Liver (tissue), 9 donors: ENCODE measurements around the gene C7. TPM values are rescaled to one million over a fixed set of nuclear protein-coding genes. Genes with fewer than 3 reads are reported as not detected.
"Not testable (repeated sequence)": the region's sequence is repeated elsewhere in the genome, so short reads cannot be mapped to it uniquely, and the experiment has no call there.

ENCODE experiments used
- DNase-seq: peaks from one replicate; pipeline ENCODE4 v3.0.0-alpha.2; 2017; ENCODE audit warnings: low spot score
- H3K27ac ChIP-seq, 2 donors: one replicate each; pipeline ENCODE4 v1.7.0; 2013; ENCODE audit warnings: inconsistent platforms in 2 of 2, low read length in 2 of 2, control low read depth in 1 of 2, low read depth in 1 of 2, mild to moderate bottlenecking in 1 of 2
- H3K27me3 ChIP-seq, 4 donors: one replicate each; pipeline versions ENCODE4 v1.6.1 to v1.7.0; 2013; ENCODE audit warnings: low read length in 3 of 4, inconsistent platforms in 1 of 4, mild to moderate bottlenecking in 1 of 4, moderate library complexity in 1 of 4; ENCODE audit not compliant: control insufficient read depth in 4 of 4, insufficient read depth in 4 of 4
- H3K36me3 ChIP-seq, 4 donors: one replicate each; pipeline versions ENCODE4 v1.6.1 to v1.7.0; 2013; ENCODE audit warnings: low read length in 3 of 4, mild to moderate bottlenecking in 3 of 4, low read depth in 1 of 4, moderate library complexity in 1 of 4; ENCODE audit not compliant: control insufficient read depth in 4 of 4, insufficient read depth in 3 of 4
- H3K4me1 ChIP-seq, 4 donors: one replicate each; pipeline versions ENCODE4 v1.6.1 to v1.7.0; 2013; ENCODE audit warnings: low read length in 3 of 4, mild to moderate bottlenecking in 3 of 4, moderate library complexity in 1 of 4; ENCODE audit not compliant: control insufficient read depth in 4 of 4, insufficient read depth in 4 of 4
- H3K4me3 ChIP-seq, 3 donors: one replicate each; pipeline versions ENCODE4 v1.6.1 to v1.7.0; 2013; ENCODE audit warnings: low read length in 3 of 3, control low read depth in 1 of 3, low read depth in 1 of 3, mild to moderate bottlenecking in 1 of 3
- H3K9ac ChIP-seq, 2 donors: one replicate each; pipeline ENCODE4 v1.7.0; 2013; ENCODE audit warnings: low read length in 2 of 2, mild to moderate bottlenecking in 2 of 2, moderate library complexity in 2 of 2, control low read depth in 1 of 2, low read depth in 1 of 2
- H3K9me3 ChIP-seq, 4 donors: one replicate each; pipeline versions ENCODE4 v1.6.1 to v1.7.0; 2013; ENCODE audit warnings: low read length in 3 of 4; ENCODE audit not compliant: control insufficient read depth in 4 of 4
- ATF3 ChIP-seq: IDR thresholded peaks from 2 replicates; pipeline ENCODE4 v1.6.1; 2016; ENCODE audit warnings: antibody characterized with exemption
- EGR1 ChIP-seq, 2 donors: IDR thresholded peaks; 2 replicates each; pipeline ENCODE4 v1.6.1; 2016 to 2018; ENCODE audit warnings: antibody characterized with exemption in 2 of 2, low read depth in 2 of 2
- FOXA1 ChIP-seq: IDR thresholded peaks from 2 replicates; pipeline ENCODE4 v1.6.1; 2016; ENCODE audit warnings: antibody characterized with exemption
- FOXA2 ChIP-seq: IDR thresholded peaks from 2 replicates; pipeline ENCODE4 v1.6.1; 2016; ENCODE audit warnings: antibody characterized with exemption
- GABPA ChIP-seq, 2 donors: IDR thresholded peaks in 1 of 2; conservative IDR thresholded peaks in 1 of 2; 2 replicates each; pipeline ENCODE4 v1.6.1; 2016; ENCODE audit warnings: antibody characterized with exemption in 2 of 2, mild to moderate bottlenecking in 1 of 2, moderate library complexity in 1 of 2
- HNF4A ChIP-seq, 2 donors: conservative IDR thresholded peaks; 2 replicates each; pipeline ENCODE4 v1.6.1; 2016; ENCODE audit warnings: antibody characterized with exemption in 2 of 2, mild to moderate bottlenecking in 2 of 2
- MAX ChIP-seq: IDR thresholded peaks from 2 replicates; pipeline ENCODE4 v1.6.1; 2016; ENCODE audit warnings: antibody characterized with exemption
- NR2F2 ChIP-seq: IDR thresholded peaks from 2 replicates; pipeline ENCODE4 v1.6.1; 2016; ENCODE audit warnings: antibody characterized with exemption
- RAD21 ChIP-seq, 2 donors: IDR thresholded peaks; 2 replicates each; pipeline ENCODE4 v1.6.1; 2016; ENCODE audit warnings: antibody characterized with exemption in 2 of 2, mild to moderate bottlenecking in 2 of 2
- RXRA ChIP-seq, 2 donors: IDR thresholded peaks; 2 replicates each; pipeline ENCODE4 v1.6.1; 2017 to 2018; ENCODE audit warnings: antibody characterized with exemption in 2 of 2, mild to moderate bottlenecking in 1 of 2
- SP1 ChIP-seq: IDR thresholded peaks from 2 replicates; pipeline ENCODE4 v1.6.1; 2018; ENCODE audit warnings: antibody characterized with exemption, mild to moderate bottlenecking
- TAF1 ChIP-seq: conservative IDR thresholded peaks from 2 replicates; pipeline ENCODE4 v1.6.1; 2016; ENCODE audit warnings: antibody characterized with exemption, mild to moderate bottlenecking
- YY1 ChIP-seq: IDR thresholded peaks from 2 replicates; pipeline ENCODE4 v1.6.1; 2016; ENCODE audit warnings: antibody characterized with exemption, mild to moderate bottlenecking
- ZBTB33 ChIP-seq: IDR thresholded peaks from 2 replicates; pipeline ENCODE4 v1.6.1; 2016; ENCODE audit warnings: antibody characterized with exemption
- WGBS: extraction: QIAGEN DNeasy Blood & Tissue Kit; methylation state at CpG from one replicate; pipeline ENCODE4 v1.1.7; 2013; 5-methylcytosine and 5-hydroxymethylcytosine counted together
- polyA plus RNA-seq, 2 donors: library from polyadenylated mRNA; stranded (reverse) in 1 of 2; unstranded in 1 of 2; fragments of 200-250 nt in 1 of 2; fragments of >200 nt in 1 of 2; fragmentation: Nextera tagmentation in 1 of 2; extraction: Ambion mirVana in 1 of 2; gene quantifications; one replicate each; pipeline versions ENCODE4 v1.2.1 to v1.2.3, GENCODE V29; 2013 to 2015
- total RNA-seq, 2 donors: library from RNA; depleted of rRNA; stranded (reverse); fragments of >200 nt; gene quantifications; one replicate each; pipeline ENCODE4 v1.2.3, GENCODE V29; 2014
- donor health status: healthy.
- donor health status: healthy.
- donor health status: healthy.
- donor health status: healthy.
- donor health status: healthy.

Gene C7
- total and polyA plus RNA-seq, 4 donors = 25.5 to 268 (median 110) TPM

GRCh38 chr5:40882291-40882690 is 27.0 kb upstream of the C7 start:
- H3K27me3 ChIP-seq = no peaks in the 10 kb centered on the region
- no peak for DNase-seq
- no peaks in the 10 kb centered on the region for H3K9me3 ChIP-seq
- no peak for TF ChIP-seq GABPA (IDR thresholded peaks at IDR 0.05 in 1 of 2, conservative IDR thresholded peaks at IDR 0.05 in 1 of 2)
- no peak overlapping the region for H3K9ac ChIP-seq
- 95% methylated on average over 4 of the region's 4 CpGs for WGBS
- H3K27ac ChIP-seq = no peak overlapping the region
- no peak overlapping the region for H3K4me3 ChIP-seq
- peaks cover 0 to 2% (median 0%) of the 10 kb centered on the region in 4 donors for H3K4me1 ChIP-seq
- no peaks in the 10 kb centered on the region for H3K36me3 ChIP-seq

GRCh38 chr5:40883051-40883450 is 26.2 kb upstream of the C7 start:
- not testable (repeated sequence) for H3K4me3 ChIP-seq, H3K9me3 ChIP-seq, H3K27ac ChIP-seq, H3K36me3 ChIP-seq, DNase-seq, H3K27me3 ChIP-seq, H3K4me1 ChIP-seq, H3K9ac ChIP-seq
- 23% methylated on average over 1 of the region's 1 CpG for WGBS
- TF ChIP-seq SP1 (peak; percentile 9), HNF4A (conservative IDR thresholded peaks at IDR 0.05) (peak; percentile 54 to 73)

- peak overlapping the region in 2 of 3 donors; percentile 12 to 16 for H3K4me3 ChIP-seq
- not testable (repeated sequence) for H3K27ac ChIP-seq, H3K9ac ChIP-seq, DNase-seq, H3K36me3 ChIP-seq, H3K27me3 ChIP-seq, H3K9me3 ChIP-seq, H3K4me1 ChIP-seq
- TF ChIP-seq FOXA2 = peak; percentile 24
- peak; percentile 68 for TF ChIP-seq SP1
- TF ChIP-seq RXRA (IDR thresholded peaks at IDR 0.05) = peak; percentile 27 to 40
- peak in 1 of 2 donors; percentile 11 for TF ChIP-seq RAD21 (IDR thresholded peaks at IDR 0.05)
- TF ChIP-seq YY1 = peak; percentile 85
- peak in 1 of 2 donors; percentile 4 for TF ChIP-seq HNF4A (conservative IDR thresholded peaks at IDR 0.05)
- peak in 1 of 2 donors; percentile 15 for TF ChIP-seq EGR1 (IDR thresholded peaks at IDR 0.05; ENCODE audit: low read depth in 2 of 2)
- WGBS = 45% methylated on average over 10 of the region's 10 CpGs
Measured at GRCh38 chr5:40895440-40896425, 13.6 kb upstream of the C7 start.

- Histone ChIP-seq H3K9me3 (no peaks in the 10 kb centered on the region), H3K4me1 (peaks cover 0 to 18% (median 14%) of the 10 kb centered on the region in 4 donors), H3K4me3 (no peak overlapping the region), H3K36me3 (no peaks in the 10 kb centered on the region), H3K9ac (peak overlapping the region in 1 of 2 donors; percentile 26), H3K27ac (peak overlapping the region; percentile 36 to 43), H3K27me3 (no peaks in the 10 kb centered on the region)
- peak; percentile 58 for DNase-seq
- WGBS = 19% methylated on average over 7 of the region's 7 CpGs
- TF ChIP-seq GABPA (IDR thresholded peaks at IDR 0.05 in 1 of 2, conservative IDR thresholded peaks at IDR 0.05 in 1 of 2) (no peak), TAF1 (no peak), FOXA2 (no peak), ZBTB33 (no peak), HNF4A (conservative IDR thresholded peaks at IDR 0.05) (peak in 1 of 2 donors; percentile 49), FOXA1 (no peak), RXRA (IDR thresholded peaks at IDR 0.05) (peak; percentile 37 to 48), RAD21 (IDR thresholded peaks at IDR 0.05) (peak; percentile 98 to 99), EGR1 (IDR thresholded peaks at IDR 0.05; ENCODE audit: low read depth in 2 of 2) (no peak), ATF3 (no peak), YY1 (peak; percentile 52), SP1 (peak; percentile 56), NR2F2 (peak; percentile 46), MAX (peak; percentile 18)
Measured at GRCh38 chr5:40904205-40904993, 4.9 kb upstream of the C7 start.
